HepG2 (cell line): ENCODE measurements around the gene UBE2Q1. TPM values are rescaled to one million over a fixed set of nuclear protein-coding genes. Genes with fewer than 3 reads are reported as not detected.
A peak's percentile ranks its signal among the peaks of the same experiment; 100 is the strongest.

ENCODE experiments used
- CENPT ChIP-seq: sonication (generic); formaldehyde crosslinking; IDR thresholded peaks from 2 replicates; pipeline ENCODE4 v1.8.0; 2022; ENCODE audit warnings: low read depth, mild to moderate bottlenecking, moderate library complexity, missing genetic modification reagents
- GPN1 ChIP-seq: sonication (generic); formaldehyde crosslinking; IDR thresholded peaks from 2 replicates; pipeline ENCODE4 v1.5.1; 2020; ENCODE audit warnings: missing genetic modification reagents, borderline replicate concordance
- HOXA7 ChIP-seq: sonication (generic); formaldehyde crosslinking; IDR thresholded peaks from 2 replicates; pipeline ENCODE4 v1.8.1; 2022; ENCODE audit warnings: mild to moderate bottlenecking, missing genetic modification reagents, moderate library complexity
- ISL2 ChIP-seq: sonication (generic); formaldehyde crosslinking; IDR thresholded peaks from 2 replicates; pipeline ENCODE4 v1.5.0; 2020; ENCODE audit warnings: missing genetic modification reagents
- ISX ChIP-seq: sonication (generic); formaldehyde crosslinking; conservative IDR thresholded peaks from 2 replicates; pipeline ENCODE4 v1.5.0; 2020; ENCODE audit warnings: missing genetic modification reagents
- KLF11 ChIP-seq: IDR thresholded peaks from 2 replicates; pipeline ENCODE4 v1.6.1; 2016; ENCODE audit warnings: missing compliant biosample characterization
- LCORL ChIP-seq, 2 experiments: fragments of 450-650 bp in 1 of 2; sonication (generic) in 1 of 2; formaldehyde crosslinking in 1 of 2; IDR thresholded peaks; 2 replicates each; pipeline versions ENCODE4 v1.5.0 to v1.6.1; 2017 to 2020; ENCODE audit warnings: antibody characterized with exemption in 1 of 2, missing genetic modification reagents in 1 of 2
- NCOR1 ChIP-seq: fragments of 200-600 bp; sonication (generic); IDR thresholded peaks from 2 replicates; pipeline ENCODE4 v1.7.0; 2017; ENCODE audit warnings: antibody characterized with exemption, low read length, borderline replicate concordance
- NFIC ChIP-seq: IDR thresholded peaks from 2 replicates; pipeline ENCODE4 v1.6.1; 2012; ENCODE audit warnings: mild to moderate bottlenecking, low read length, inconsistent platforms
- POLR2A ChIP-seq, 2 experiments: IDR thresholded peaks; 2 replicates each; pipeline ENCODE4 v1.6.1; 2011; ENCODE audit warnings: low read depth in 2 of 2, low read length in 2 of 2, mild to moderate bottlenecking in 1 of 2, moderate library complexity in 1 of 2; ENCODE audit not compliant: insufficient read depth in 1 of 2
- PTBP1 ChIP-seq: fragments of 200-400 bp; formaldehyde crosslinking; IDR thresholded peaks from 2 replicates; pipeline ENCODE4 v1.6.1; 2018; ENCODE audit warnings: low read length, low read depth; ENCODE audit not compliant: poor library complexity, severe bottlenecking
- RNF2 ChIP-seq: fragments of 450-650 bp; conservative IDR thresholded peaks from 2 replicates; pipeline ENCODE4 v1.6.1; 2016; ENCODE audit warnings: low read depth
- SIN3A ChIP-seq: IDR thresholded peaks from 2 replicates; pipeline ENCODE4 v1.6.1; 2011; ENCODE audit warnings: low read depth, mild to moderate bottlenecking, control low read depth, low read length, borderline replicate concordance
- SIN3B ChIP-seq: fragments of 150-350 bp; IDR thresholded peaks from 2 replicates; pipeline ENCODE4 v1.6.1; 2014; ENCODE audit warnings: low read length
- STAT6 ChIP-seq: sonication (generic); formaldehyde crosslinking; IDR thresholded peaks from 2 replicates; pipeline ENCODE4 v1.4.0; 2020; ENCODE audit warnings: missing genetic modification reagents, mild to moderate bottlenecking, borderline replicate concordance
- TRIM22 ChIP-seq: fragments of 450-650 bp; IDR thresholded peaks from 2 replicates; pipeline ENCODE4 v1.6.1; 2017
- ZNF33B ChIP-seq: sonication (generic); formaldehyde crosslinking; IDR thresholded peaks from 2 replicates; pipeline ENCODE4 v1.5.1; 2020; ENCODE audit warnings: mild to moderate bottlenecking, missing genetic modification reagents
- ZNF543 ChIP-seq: sonication (generic); formaldehyde crosslinking; IDR thresholded peaks from 2 replicates; pipeline ENCODE4 v1.4.0; 2020; ENCODE audit warnings: mild to moderate bottlenecking, missing genetic modification reagents
- ZNF547 ChIP-seq: sonication (generic); formaldehyde crosslinking; IDR thresholded peaks from 2 replicates; pipeline ENCODE4 v1.5.1; 2020; ENCODE audit warnings: mild to moderate bottlenecking, missing genetic modification reagents
- ZNF614 ChIP-seq: IDR thresholded peaks from 2 replicates; pipeline ENCODE4 v1.6.1; 2018; ENCODE audit warnings: missing biosample characterization, missing genetic modification reagents, inconsistent platforms, borderline replicate concordance
- ZNF639 ChIP-seq: conservative IDR thresholded peaks from 2 replicates; pipeline ENCODE4 v1.6.1; 2018; ENCODE audit warnings: missing genetic modification reagents
- ZNF660 ChIP-seq: sonication (generic); formaldehyde crosslinking; IDR thresholded peaks from 2 replicates; pipeline ENCODE4 v1.5.1; 2020; ENCODE audit warnings: mild to moderate bottlenecking, low read depth, missing genetic modification reagents, borderline replicate concordance
- ZNF740 ChIP-seq: sonication (generic); formaldehyde crosslinking; IDR thresholded peaks from 2 replicates; pipeline ENCODE4 v1.4.0; 2020; ENCODE audit warnings: missing genetic modification reagents
- ZNF747 ChIP-seq: sonication (generic); formaldehyde crosslinking; IDR thresholded peaks from 2 replicates; pipeline ENCODE4 v1.8.1; 2023; ENCODE audit warnings: missing genetic modification reagents, mild to moderate bottlenecking, borderline replicate concordance
- ZNF883 ChIP-seq: sonication (generic); formaldehyde crosslinking; IDR thresholded peaks from 2 replicates; pipeline ENCODE4 v1.5.1; 2020; ENCODE audit warnings: mild to moderate bottlenecking, missing genetic modification reagents; ENCODE audit errors: not compliant biosample characterization
- ZSCAN9 ChIP-seq: IDR thresholded peaks from 2 replicates; pipeline ENCODE4 v1.6.1; 2016; ENCODE audit warnings: borderline replicate concordance
- polyA plus RNA-seq, 8 experiments: library from polyadenylated mRNA; depleted of rRNA in 3 of 8; stranded (reverse) in 7 of 8; unstranded in 1 of 8; fragments of >200 nt; fragmentation: Illumina TruSeq in 4 of 8; extraction: Trizol in 4 of 8; gene quantifications; 2 replicates each; pipeline versions ENCODE4 v1.2.1 to v1.2.3, GENCODE V29; 2011 to 2016; ENCODE audit warnings: low read depth in 4 of 8, missing spikeins in 1 of 8, mixed read lengths in 1 of 8; ENCODE audit not compliant: insufficient read depth in 1 of 8
- total RNA-seq, 5 experiments: library from RNA; depleted of rRNA; stranded (reverse); fragments of >200 nt; fragmentation: Illumina TruSeq; extraction: Trizol; gene quantifications; 2 replicates each; pipeline ENCODE4 v1.2.3, GENCODE V29; 2016; ENCODE audit warnings: low read depth in 1 of 5

The UBE2Q1 gene
- total and polyA plus RNA-seq, 2 of the 13 experiments (the other 11 are each of a cell fraction or from before 2014, with no cell fraction given) = 11.7 to 41.7 TPM

GRCh38 chr1:154607609-154608396 lies 49.3 kb upstream of the UBE2Q1 start, which contains the start of gene ADAR (continued):
- TF ChIP-seq ZNF883 (peak; percentile 43), TRIM22 (no peak), ZNF639 (CRISPR knock-in tag) (no peak), ZNF33B (0 out of 2 replicates have a peak, but pooled peaks have one; percentile 34), ZNF740 (CRISPR knock-in tag) (no peak), LCORL (IDR thresholded peaks at IDR 0.05) (no peak; the same call in 1 of the 2 replicates), LCORL (CRISPR knock-in tag; IDR thresholded peaks at IDR 0.05) (no peak; the same call in 1 of the 2 replicates), NCOR1 (peak; percentile 37; the same call in 1 of the 2 replicates), CENPT (no peak), ZNF747 (CRISPR knock-in tag) (no peak; the same call in 1 of the 2 replicates), ZNF547 (peak; percentile 51), ZNF614 (CRISPR knock-in tag) (no peak), HOXA7 (CRISPR knock-in tag) (no peak), SIN3A (peak; percentile 73; the same call in 1 of the 2 replicates), RNF2 (no peak), SIN3B (no peak), PTBP1 (no peak), ISL2 (CRISPR knock-in tag) (no peak), ZNF660 (CRISPR knock-in tag) (no peak), NFIC (no peak), POLR2A (IDR thresholded peaks at IDR 0.05; ENCODE audit: insufficient read depth in 1 of 2, low read depth in 2 of 2, low read length in 2 of 2) (peak; percentile 31 to 39; a peak in 2 of 4 replicates), KLF11 (CRISPR knock-in tag) (no peak), ZNF543 (CRISPR knock-in tag) (no peak), GPN1 (CRISPR knock-in tag) (no peak), ISX (no peak), STAT6 (CRISPR knock-in tag) (no peak; the same call in 1 of the 2 replicates), ZSCAN9 (CRISPR knock-in tag) (no peak)
